GM21786 (cell line): ENCODE data around the gene PRICKLE1.

ENCODE experiments used
- ATAC-seq: cut with Tn5 transposase; IDR thresholded peaks from one replicate; pipeline ENCODE4 v1.9.1; 2021; ENCODE audit not compliant: unreplicated experiment

PRICKLE1 gene

GRCh38 chr12:42496886-42497285, 92.7 kb downstream of the PRICKLE1 start:
- ATAC-seq: no peak

GRCh38 chr12:42495244-42495643, 94.3 kb downstream of the PRICKLE1 start:
- ATAC-seq: no peak

GRCh38 chr12:42492267-42492666, 97.3 kb downstream of the PRICKLE1 start:
- no peak for ATAC-seq

- no peak for ATAC-seq
Measured at GRCh38 chr12:42490261-42490842, 99.2 kb downstream of the PRICKLE1 start.

- no peak for ATAC-seq
Measured at GRCh38 chr12:42486407-42486806, 103.1 kb downstream of the PRICKLE1 start.

- no peak for ATAC-seq
Measured at GRCh38 chr12:42485823-42486222, 103.7 kb downstream of the PRICKLE1 start.

GRCh38 chr12:42484996-42485395, 104.5 kb downstream of the PRICKLE1 start:
- no peak for ATAC-seq

GRCh38 chr12:42483521-42483790, 106.1 kb downstream of the PRICKLE1 start:
- peak; percentile 17 for ATAC-seq

GRCh38 chr12:42482748-42483520, 106.6 kb downstream of the PRICKLE1 start:
- peak; percentile 74 for ATAC-seq

- no peak for ATAC-seq
Measured at GRCh38 chr12:42482041-42482747, 107.4 kb downstream of the PRICKLE1 start.

GRCh38 chr12:42481368-42481767, 108.2 kb downstream of the PRICKLE1 start:
- no peak for ATAC-seq

GRCh38 chr12:42477941-42478340, 111.6 kb downstream of the PRICKLE1 start:
- ATAC-seq: no peak

GRCh38 chr12:42475106-42475505, 114.4 kb downstream of the PRICKLE1 start:
- ATAC-seq: no peak

- ATAC-seq: no peak
Measured at GRCh38 chr12:42474391-42474790, 115.2 kb downstream of the PRICKLE1 start.

- ATAC-seq: no peak
Measured at GRCh38 chr12:42473561-42473960, 116.0 kb downstream of the PRICKLE1 start.

- no peak for ATAC-seq
Measured at GRCh38 chr12:42473130-42473529, 116.4 kb downstream of the PRICKLE1 start.

- no peak for ATAC-seq
Measured at GRCh38 chr12:42472376-42472775, 117.2 kb downstream of the PRICKLE1 start.

- ATAC-seq: peak; percentile 97
Measured at GRCh38 chr12:42469355-42470175, 120.0 kb downstream of the PRICKLE1 start.

GRCh38 chr12:42468921-42469320, 120.6 kb downstream of the PRICKLE1 start:
- peak; percentile 2 for ATAC-seq

GRCh38 chr12:42468341-42468821, 121.2 kb downstream of the PRICKLE1 start:
- ATAC-seq: peak; percentile 19

GRCh38 chr12:42463671-42464070, 125.9 kb downstream of the PRICKLE1 start:
- ATAC-seq: no peak
